Activated T-cell treated with anti-CD3 and anti-CD28 coated beads for 1 hour (primary cell): ENCODE measurements around the gene MEOX2.

ENCODE experiments used
- DNase-seq: peaks from one replicate; pipeline ENCODE4 v3.0.0-alpha.2; 2020; ENCODE audit warnings: low read depth

MEOX2 gene

GRCh38 chr7:15610503-15610902 lies 76.0 kb downstream of the MEOX2 start:
- DNase-seq = no peak

- DNase-seq = no peak
These were observed 77.2 kb downstream of the MEOX2 start for GRCh38 chr7:15609287-15609686.

- DNase-seq = no peak
These were observed 78.8 kb downstream of the MEOX2 start for GRCh38 chr7:15607529-15608210.

GRCh38 chr7:15606561-15606960 lies 79.9 kb downstream of the MEOX2 start:
- DNase-seq = no peak

GRCh38 chr7:15604166-15604565 lies 82.3 kb downstream of the MEOX2 start:
- no peak for DNase-seq

- DNase-seq = no peak
These were observed 83.4 kb downstream of the MEOX2 start for GRCh38 chr7:15603124-15603523.

- DNase-seq = no peak
These were observed 84.2 kb downstream of the MEOX2 start for GRCh38 chr7:15602236-15602635.

- DNase-seq = no peak
These were observed 85.3 kb downstream of the MEOX2 start for GRCh38 chr7:15601175-15601574.

- no peak for DNase-seq
These were observed 86.2 kb downstream of the MEOX2 start for GRCh38 chr7:15600298-15600697.

GRCh38 chr7:15594461-15594860 lies 92.0 kb downstream of the MEOX2 start:
- no peak for DNase-seq

- DNase-seq = no peak
These were observed 93.1 kb downstream of the MEOX2 start for GRCh38 chr7:15593382-15593781.

GRCh38 chr7:15586266-15586665 lies 100.2 kb downstream of the MEOX2 start:
- no peak for DNase-seq

GRCh38 chr7:15584575-15584974 lies 101.9 kb downstream of the MEOX2 start:
- no peak for DNase-seq

- no peak for DNase-seq
These were observed 103.7 kb downstream of the MEOX2 start for GRCh38 chr7:15582773-15583172.

GRCh38 chr7:15581352-15581951 lies 105.0 kb downstream of the MEOX2 start:
- no peak for DNase-seq

GRCh38 chr7:15580604-15581351 lies 105.7 kb downstream of the MEOX2 start:
- no peak for DNase-seq

- no peak for DNase-seq
These were observed 108.9 kb downstream of the MEOX2 start for GRCh38 chr7:15577600-15577999.

- DNase-seq = no peak
These were observed 115.1 kb downstream of the MEOX2 start for GRCh38 chr7:15571301-15571878.

- DNase-seq = no peak
These were observed 118.8 kb downstream of the MEOX2 start for GRCh38 chr7:15567652-15568051.

- no peak for DNase-seq
These were observed 119.4 kb downstream of the MEOX2 start for GRCh38 chr7:15567036-15567435.

GRCh38 chr7:15566476-15566875 lies 120.0 kb downstream of the MEOX2 start:
- no peak for DNase-seq

- DNase-seq = no peak
These were observed 124.6 kb downstream of the MEOX2 start, which contains the start of gene AGMO for GRCh38 chr7:15561835-15562234. Gene AGMO, minus strand, starts transcription at chr7:15562015.
